ENCODE measurements around the gene KRT77. TPM values are rescaled to one million over a fixed set of nuclear protein-coding genes. Genes with fewer than 3 reads are reported as not detected.

The KRT77 gene
- total RNA-seq, 4 donors from 2014 or later = 122 to 659 (median 243) TPM

DNA sequence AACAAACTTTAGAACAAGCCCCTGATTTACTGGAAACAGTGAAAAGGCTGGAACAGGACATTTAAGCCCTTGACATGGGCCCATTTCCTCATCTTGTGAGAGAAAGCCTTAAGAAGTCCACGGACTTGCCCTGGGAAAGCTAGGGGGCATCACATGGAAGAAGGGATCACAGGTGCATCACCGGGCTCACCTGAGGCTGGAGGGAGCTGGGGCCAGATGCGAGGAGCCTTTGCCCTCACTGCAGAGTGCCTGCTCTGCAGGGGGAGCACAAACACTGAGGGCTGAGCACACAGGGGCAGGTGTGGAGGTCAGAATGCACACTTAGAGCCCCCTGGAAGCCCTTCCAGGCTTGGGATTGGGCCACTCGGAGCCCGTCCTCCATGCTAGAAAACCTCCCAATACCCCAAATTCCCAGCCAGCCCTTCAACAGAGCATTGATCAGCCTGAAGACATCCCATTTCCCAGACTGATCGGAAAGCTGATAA is 17.9 kb downstream of the KRT77 start:
- TF ChIP-seq, protein P1, sequence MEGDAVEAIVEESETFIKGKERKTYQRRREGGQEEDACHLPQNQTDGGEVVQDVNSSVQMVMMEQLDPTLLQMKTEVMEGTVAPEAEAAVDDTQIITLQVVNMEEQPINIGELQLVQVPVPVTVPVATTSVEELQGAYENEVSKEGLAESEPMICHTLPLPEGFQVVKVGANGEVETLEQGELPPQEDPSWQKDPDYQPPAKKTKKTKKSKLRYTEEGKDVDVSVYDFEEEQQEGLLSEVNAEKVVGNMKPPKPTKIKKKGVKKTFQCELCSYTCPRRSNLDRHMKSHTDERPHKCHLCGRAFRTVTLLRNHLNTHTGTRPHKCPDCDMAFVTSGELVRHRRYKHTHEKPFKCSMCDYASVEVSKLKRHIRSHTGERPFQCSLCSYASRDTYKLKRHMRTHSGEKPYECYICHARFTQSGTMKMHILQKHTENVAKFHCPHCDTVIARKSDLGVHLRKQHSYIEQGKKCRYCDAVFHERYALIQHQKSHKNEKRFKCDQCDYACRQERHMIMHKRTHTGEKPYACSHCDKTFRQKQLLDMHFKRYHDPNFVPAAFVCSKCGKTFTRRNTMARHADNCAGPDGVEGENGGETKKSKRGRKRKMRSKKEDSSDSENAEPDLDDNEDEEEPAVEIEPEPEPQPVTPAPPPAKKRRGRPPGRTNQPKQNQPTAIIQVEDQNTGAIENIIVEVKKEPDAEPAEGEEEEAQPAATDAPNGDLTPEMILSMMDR (IDR thresholded peaks at IDR 0.05) = no peak
- TF ChIP-seq POLR2A (IDR thresholded peaks at IDR 0.05) = no peak
- no peak for DNase-seq (ENCODE audit: low spot score in 2 of 2)
- 74 to 81% methylated on average over 6 of the region's 6 CpGs for WGBS, 2 donors
- no peak overlapping the region for H3K4me3 ChIP-seq (ENCODE audit: low read depth, poor library complexity, severe bottlenecking)
- intact Hi-C loops (cut with DNase I; ENCODE audit: low total_unique reads) = loop anchor here (10.0 kb wide), 1 partner anchor 179 kb away; no protein-coding TSS in a partner anchor

DNA sequence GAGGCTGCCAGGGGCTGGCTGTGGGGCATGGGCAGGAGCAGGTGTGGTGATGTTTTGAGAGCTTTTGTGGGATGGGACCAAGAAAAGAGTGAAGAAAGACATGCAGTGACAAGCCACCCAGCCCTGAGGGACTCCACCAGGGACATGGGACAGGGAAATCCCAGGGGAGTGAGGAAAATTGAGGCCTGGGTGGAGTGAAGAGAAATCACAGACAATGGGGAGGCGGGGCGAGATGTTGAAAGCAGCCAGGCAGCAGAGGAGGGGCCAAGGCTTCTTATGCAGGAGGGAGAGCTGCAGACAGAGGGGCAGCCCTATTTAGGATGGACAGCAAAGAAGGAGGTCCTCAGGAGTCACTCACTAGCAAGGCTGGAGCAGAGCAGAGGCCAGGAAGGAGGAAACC is 18.9 kb downstream of the KRT77 start:
- 55 to 79% methylated on average over 2 of the region's 2 CpGs for WGBS, 2 donors
- no peak overlapping the region for H3K4me3 ChIP-seq (ENCODE audit: low read depth, poor library complexity, severe bottlenecking)
- intact Hi-C loops (cut with DNase I; ENCODE audit: low total_unique reads) = loop anchor here (10.0 kb wide), 1 partner anchor 180 kb away; no protein-coding TSS in a partner anchor
- TF ChIP-seq, protein P1 (IDR thresholded peaks at IDR 0.05) = no peak
- no peak for TF ChIP-seq POLR2A (IDR thresholded peaks at IDR 0.05)
- no peak for DNase-seq (ENCODE audit: low spot score in 2 of 2)

DNA sequence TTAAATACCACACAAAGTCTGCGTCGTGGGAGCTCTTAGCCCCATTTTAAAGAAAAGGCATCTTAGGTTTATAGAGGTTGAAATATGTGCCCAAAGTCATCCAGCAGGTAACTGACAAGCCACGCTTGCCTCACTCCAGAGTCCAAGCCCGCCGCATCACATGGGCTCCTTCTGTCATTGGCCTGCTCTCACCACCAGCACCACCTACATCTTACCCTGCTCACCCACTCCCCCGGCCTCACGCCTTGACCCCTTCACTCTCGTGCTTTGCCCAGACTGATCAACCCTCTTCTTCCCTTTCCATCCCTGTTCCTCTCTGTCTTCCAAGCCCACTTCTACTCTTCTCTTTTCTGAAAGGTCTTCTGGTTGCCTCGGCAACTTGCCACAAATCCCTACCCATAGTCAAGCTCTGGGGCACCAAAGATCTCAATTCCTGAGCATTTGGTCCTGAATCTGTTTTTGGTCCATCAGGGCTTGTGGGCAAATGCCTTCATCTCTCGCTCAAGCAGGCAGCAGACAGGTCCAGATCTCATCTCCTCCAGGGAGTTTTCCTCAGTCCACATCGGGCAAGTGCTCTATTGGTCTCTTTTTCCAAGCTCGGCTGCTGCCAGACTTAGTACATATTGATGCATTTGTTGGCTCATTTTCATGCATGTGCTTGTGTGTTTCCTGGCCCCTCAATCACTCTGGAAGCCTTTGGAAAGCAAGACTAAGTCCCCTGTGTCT is 19.6 kb downstream of the KRT77 start:
- intact Hi-C loops (cut with DNase I; ENCODE audit: low total_unique reads) = loop anchor here (10.0 kb wide), 1 partner anchor 181 kb away; no protein-coding TSS in a partner anchor
- no peak for TF ChIP-seq POLR2A (IDR thresholded peaks at IDR 0.05)
- TF ChIP-seq, protein P1 (IDR thresholded peaks at IDR 0.05) = no peak
- no peak overlapping the region for H3K4me3 ChIP-seq (ENCODE audit: low read depth, poor library complexity, severe bottlenecking)
- WGBS, 2 donors = 81 to 83% methylated on average over 12 of the region's 12 CpGs
- DNase-seq (ENCODE audit: low spot score in 2 of 2) = no peak

DNA sequence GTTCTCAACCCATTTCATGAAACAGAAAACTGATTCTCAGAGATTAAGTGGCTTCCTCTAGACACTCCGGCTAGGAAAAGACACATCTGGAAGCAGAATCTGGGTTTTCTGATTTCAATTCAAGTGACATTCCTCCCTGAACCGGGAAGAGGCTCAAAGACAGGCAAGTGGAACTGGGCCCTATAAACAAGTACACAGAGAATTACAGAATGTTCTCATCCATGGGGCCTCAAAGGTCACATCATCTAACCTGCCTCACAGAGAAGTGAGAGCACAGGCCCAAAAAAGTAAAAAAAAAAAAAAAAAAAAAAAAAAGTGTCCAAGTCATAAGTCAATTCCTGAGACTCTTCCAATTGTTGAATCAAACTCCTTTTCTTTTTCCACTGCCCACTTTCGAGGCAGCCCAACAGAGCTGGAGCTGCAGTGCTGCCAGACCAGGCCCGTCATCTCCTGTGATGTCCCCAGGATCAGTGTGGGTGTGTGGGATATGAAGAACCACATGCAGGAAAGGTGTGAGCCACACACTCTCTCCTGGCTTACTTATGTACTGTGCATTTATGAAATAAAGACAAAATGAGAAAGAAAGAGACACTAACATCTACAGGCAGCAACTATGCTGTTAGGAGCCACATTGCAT is 20.3 kb downstream of the KRT77 start:
- H3K4me3 ChIP-seq (ENCODE audit: low read depth, poor library complexity, severe bottlenecking) = no peak overlapping the region
- DNase-seq (ENCODE audit: low spot score in 2 of 2) = no peak
- intact Hi-C loops (cut with DNase I; ENCODE audit: low total_unique reads) = loop anchor here (10.0 kb wide), 1 partner anchor 182 kb away; no protein-coding TSS in a partner anchor
- WGBS, 2 donors = 55 to 61% methylated on average over 4 of the region's 4 CpGs
- TF ChIP-seq, protein P1 (IDR thresholded peaks at IDR 0.05) = no peak
- no peak for TF ChIP-seq POLR2A (IDR thresholded peaks at IDR 0.05)

DNA sequence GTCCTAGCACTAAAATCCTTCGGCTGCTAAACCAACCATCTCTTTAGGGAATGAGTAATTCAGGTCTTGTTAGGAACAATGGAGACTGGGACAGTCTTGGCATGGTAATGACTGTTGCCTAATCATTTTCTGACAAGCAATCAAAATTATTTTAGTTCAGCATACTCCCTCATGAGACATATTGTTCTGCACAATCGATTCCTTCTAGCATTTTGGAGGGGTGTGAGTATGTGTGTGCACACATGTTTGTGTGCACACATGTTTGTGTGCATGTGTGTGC is 21.0 kb downstream of the KRT77 start:
- H3K4me3 ChIP-seq (ENCODE audit: low read depth, poor library complexity, severe bottlenecking) = no peak overlapping the region
- WGBS, 2 donors = 23 to 34% methylated on average over 2 of the region's 2 CpGs
- no peak for TF ChIP-seq POLR2A (IDR thresholded peaks at IDR 0.05)
- intact Hi-C loops (cut with DNase I; ENCODE audit: low total_unique reads) = loop anchor here (10.0 kb wide), 1 partner anchor 182 kb away; no protein-coding TSS in a partner anchor
- DNase-seq (ENCODE audit: low spot score in 2 of 2) = no peak

Data from lower leg skin (tissue), 4 donors.